GM23338 (cell line): ENCODE data around the gene MLX.

Experiments
- CREB1 ChIP-seq: fragments of 250-450 bp; sonication (Bioruptor Pico); IDR thresholded peaks from 2 replicates; pipeline ENCODE4 v1.5.0; 2020; ENCODE audit warnings: low read depth, mild to moderate bottlenecking, moderate library complexity
- CTCF ChIP-seq, 2 experiments: fragments of 200-600 bp in 1 of 2; sonication (generic) in 1 of 2; conservative IDR thresholded peaks; 2 replicates each; pipeline versions ENCODE4 v1.5.1 to v1.6.1; 2016 to 2017; ENCODE audit warnings: antibody characterized with exemption in 2 of 2, low read depth in 2 of 2, mild to moderate bottlenecking in 2 of 2, moderate library complexity in 1 of 2
- EZH2phosphoT487 ChIP-seq: fragments of 200-600 bp; sonication (generic); IDR thresholded peaks from one replicate; pipeline ENCODE4 v1.8.1; 2018; ENCODE audit warnings: antibody characterized with exemption; ENCODE audit not compliant: unreplicated experiment
- STAT1 ChIP-seq: IDR thresholded peaks from one replicate; pipeline ENCODE4 v1.6.1; 2016; ENCODE audit warnings: antibody characterized with exemption; ENCODE audit not compliant: unreplicated experiment
- ZNF331 ChIP-seq: fragments of 250-450 bp; sonication (Bioruptor Pico); IDR thresholded peaks from 2 replicates; pipeline ENCODE4 v1.5.0; 2020; ENCODE audit warnings: low read depth, mild to moderate bottlenecking, moderate library complexity
- TF ChIP-seq, protein P1 (sequence below): IDR thresholded peaks from one replicate; pipeline ENCODE4 v1.6.1; 2018; ENCODE audit warnings: antibody characterized with exemption; ENCODE audit not compliant: unreplicated experiment
- TF ChIP-seq, protein P2 (sequence below): IDR thresholded peaks from 2 replicates; pipeline ENCODE4 v1.6.1; 2016; ENCODE audit warnings: antibody characterized with exemption

DNA sequence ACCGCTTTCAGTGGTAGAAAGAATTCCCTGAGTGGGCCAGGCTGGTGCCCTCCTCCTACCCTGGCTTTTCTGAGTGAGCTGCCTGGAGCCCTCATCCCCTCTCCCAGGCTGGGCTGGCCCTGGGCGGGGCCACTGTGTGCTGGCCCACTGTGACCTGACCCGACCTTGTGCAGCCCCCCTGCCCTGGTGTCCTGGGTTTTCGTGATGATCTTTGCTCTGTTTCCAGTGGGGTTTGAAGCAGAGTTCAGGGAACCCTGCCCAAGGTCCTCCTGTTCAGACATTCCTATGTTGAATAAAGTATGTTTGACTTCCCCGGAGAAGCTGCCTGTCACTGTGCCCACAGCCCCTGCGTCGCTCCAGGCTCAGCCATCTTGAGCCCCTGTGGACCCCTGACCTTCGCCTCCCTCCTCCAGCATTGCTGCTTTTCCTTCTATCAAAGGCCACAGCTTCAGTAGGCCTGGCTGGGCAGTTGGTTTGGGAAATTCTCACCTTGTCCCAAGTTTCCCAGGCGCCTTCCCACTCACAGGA lies 44.6 kb upstream of the MLX start:
- no peak for TF ChIP-seq STAT1
- TF ChIP-seq CTCF (conservative IDR thresholded peaks at IDR 0.05; ENCODE audit: low read depth in 2 of 2) = no peak
- TF ChIP-seq, protein P1, sequence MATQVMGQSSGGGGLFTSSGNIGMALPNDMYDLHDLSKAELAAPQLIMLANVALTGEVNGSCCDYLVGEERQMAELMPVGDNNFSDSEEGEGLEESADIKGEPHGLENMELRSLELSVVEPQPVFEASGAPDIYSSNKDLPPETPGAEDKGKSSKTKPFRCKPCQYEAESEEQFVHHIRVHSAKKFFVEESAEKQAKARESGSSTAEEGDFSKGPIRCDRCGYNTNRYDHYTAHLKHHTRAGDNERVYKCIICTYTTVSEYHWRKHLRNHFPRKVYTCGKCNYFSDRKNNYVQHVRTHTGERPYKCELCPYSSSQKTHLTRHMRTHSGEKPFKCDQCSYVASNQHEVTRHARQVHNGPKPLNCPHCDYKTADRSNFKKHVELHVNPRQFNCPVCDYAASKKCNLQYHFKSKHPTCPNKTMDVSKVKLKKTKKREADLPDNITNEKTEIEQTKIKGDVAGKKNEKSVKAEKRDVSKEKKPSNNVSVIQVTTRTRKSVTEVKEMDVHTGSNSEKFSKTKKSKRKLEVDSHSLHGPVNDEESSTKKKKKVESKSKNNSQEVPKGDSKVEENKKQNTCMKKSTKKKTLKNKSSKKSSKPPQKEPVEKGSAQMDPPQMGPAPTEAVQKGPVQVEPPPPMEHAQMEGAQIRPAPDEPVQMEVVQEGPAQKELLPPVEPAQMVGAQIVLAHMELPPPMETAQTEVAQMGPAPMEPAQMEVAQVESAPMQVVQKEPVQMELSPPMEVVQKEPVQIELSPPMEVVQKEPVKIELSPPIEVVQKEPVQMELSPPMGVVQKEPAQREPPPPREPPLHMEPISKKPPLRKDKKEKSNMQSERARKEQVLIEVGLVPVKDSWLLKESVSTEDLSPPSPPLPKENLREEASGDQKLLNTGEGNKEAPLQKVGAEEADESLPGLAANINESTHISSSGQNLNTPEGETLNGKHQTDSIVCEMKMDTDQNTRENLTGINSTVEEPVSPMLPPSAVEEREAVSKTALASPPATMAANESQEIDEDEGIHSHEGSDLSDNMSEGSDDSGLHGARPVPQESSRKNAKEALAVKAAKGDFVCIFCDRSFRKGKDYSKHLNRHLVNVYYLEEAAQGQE = no peak
- TF ChIP-seq, protein P2, sequence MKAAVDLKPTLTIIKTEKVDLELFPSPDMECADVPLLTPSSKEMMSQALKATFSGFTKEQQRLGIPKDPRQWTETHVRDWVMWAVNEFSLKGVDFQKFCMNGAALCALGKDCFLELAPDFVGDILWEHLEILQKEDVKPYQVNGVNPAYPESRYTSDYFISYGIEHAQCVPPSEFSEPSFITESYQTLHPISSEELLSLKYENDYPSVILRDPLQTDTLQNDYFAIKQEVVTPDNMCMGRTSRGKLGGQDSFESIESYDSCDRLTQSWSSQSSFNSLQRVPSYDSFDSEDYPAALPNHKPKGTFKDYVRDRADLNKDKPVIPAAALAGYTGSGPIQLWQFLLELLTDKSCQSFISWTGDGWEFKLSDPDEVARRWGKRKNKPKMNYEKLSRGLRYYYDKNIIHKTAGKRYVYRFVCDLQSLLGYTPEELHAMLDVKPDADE = no peak
- TF ChIP-seq ZNF331 (CRISPR knock-in tag) = no peak
- TF ChIP-seq EZH2phosphoT487 = no peak
- no peak for TF ChIP-seq CREB1 (CRISPR knock-in tag)
